MM.1S (cell line): ENCODE measurements around the gene POLN.

Source experiments
- DNase-seq: peaks from one replicate; pipeline ENCODE4 v3.0.0-alpha.2; 2015
- H2AFZ ChIP-seq: fragments of 300-600 bp; sonication (generic); 2 replicates; pipeline ENCODE4 v1.6.0; 2016; ENCODE audit warnings: antibody characterized with exemption, low read length
- H3F3A ChIP-seq: fragments of 300-600 bp; sonication (generic); 2 replicates; pipeline ENCODE4 v1.6.1; 2016; ENCODE audit warnings: mild to moderate bottlenecking, antibody characterized with exemption, low read length, moderate library complexity, mixed read lengths; ENCODE audit not compliant: insufficient read depth
- H3K27ac ChIP-seq: fragments of 300-600 bp; sonication (generic); 2 replicates; pipeline ENCODE4 v1.5.1; 2016; ENCODE audit warnings: mild to moderate bottlenecking, low read length
- H3K27me3 ChIP-seq: fragments of 300-600 bp; sonication (generic); replicated peaks from 2 replicates; pipeline ENCODE4 v1.6.0; 2016; ENCODE audit warnings: low read length; ENCODE audit not compliant: insufficient read depth
- H3K36me3 ChIP-seq: fragments of 300-600 bp; sonication (generic); replicated peaks from 2 replicates; pipeline ENCODE4 v1.6.1; 2016; ENCODE audit warnings: mild to moderate bottlenecking, low read length, mixed read lengths; ENCODE audit not compliant: insufficient read depth
- H3K4me1 ChIP-seq: fragments of 300-600 bp; sonication (generic); 2 replicates; pipeline ENCODE4 v1.6.1; 2016; ENCODE audit warnings: low read length, mixed read lengths
- H3K4me2 ChIP-seq: fragments of 300-600 bp; sonication (generic); 2 replicates; pipeline ENCODE4 v1.6.0; 2016; ENCODE audit warnings: low read depth, low read length
- H3K4me3 ChIP-seq: fragments of 300-600 bp; sonication (generic); 2 replicates; pipeline ENCODE4 v1.5.1; 2016; ENCODE audit warnings: low read length, mixed read lengths
- H3K79me2 ChIP-seq: fragments of 300-600 bp; sonication (generic); 2 replicates; pipeline ENCODE4 v1.6.1; 2016; ENCODE audit warnings: mixed run types, low read length, mixed read lengths
- H3K9ac ChIP-seq: fragments of 300-600 bp; sonication (generic); 2 replicates; pipeline ENCODE4 v1.6.1; 2016; ENCODE audit warnings: low read length, mixed read lengths
- H3K9me2 ChIP-seq: fragments of 300-600 bp; sonication (generic); replicated peaks from 2 replicates; pipeline ENCODE4 v1.6.1; 2016; ENCODE audit warnings: mild to moderate bottlenecking, low read length, mixed read lengths; ENCODE audit not compliant: insufficient read depth
- H3K9me3 ChIP-seq: fragments of 300-600 bp; sonication (generic); replicated peaks from 2 replicates; pipeline ENCODE4 v1.6.1; 2016; ENCODE audit warnings: mild to moderate bottlenecking, low read length, mixed read lengths; ENCODE audit not compliant: insufficient read depth
- H4K20me1 ChIP-seq: fragments of 300-600 bp; sonication (generic); 2 replicates; pipeline ENCODE4 v1.6.1; 2016; ENCODE audit warnings: mild to moderate bottlenecking, low read length, moderate library complexity, mixed read lengths; ENCODE audit not compliant: insufficient read depth
- EZH2 ChIP-seq: fragments of 300-600 bp; sonication (generic); optimal IDR thresholded peaks from 2 replicates; pipeline ENCODE3; 2017; ENCODE audit warnings: low read depth, mild to moderate bottlenecking, antibody characterized with exemption, low read length, mixed read lengths
- EZH2phosphoT487 ChIP-seq: fragments of 300-600 bp; sonication (generic); IDR thresholded peaks from 2 replicates; pipeline ENCODE4 v1.6.1; 2018; ENCODE audit warnings: antibody characterized with exemption, low read length
- TF ChIP-seq, protein P1 (sequence below): fragments of 300-600 bp; sonication (generic); IDR thresholded peaks from 2 replicates; pipeline ENCODE4 v1.5.1; 2016; ENCODE audit warnings: antibody characterized with exemption, low read length, mixed read lengths

Gene POLN

DNA sequence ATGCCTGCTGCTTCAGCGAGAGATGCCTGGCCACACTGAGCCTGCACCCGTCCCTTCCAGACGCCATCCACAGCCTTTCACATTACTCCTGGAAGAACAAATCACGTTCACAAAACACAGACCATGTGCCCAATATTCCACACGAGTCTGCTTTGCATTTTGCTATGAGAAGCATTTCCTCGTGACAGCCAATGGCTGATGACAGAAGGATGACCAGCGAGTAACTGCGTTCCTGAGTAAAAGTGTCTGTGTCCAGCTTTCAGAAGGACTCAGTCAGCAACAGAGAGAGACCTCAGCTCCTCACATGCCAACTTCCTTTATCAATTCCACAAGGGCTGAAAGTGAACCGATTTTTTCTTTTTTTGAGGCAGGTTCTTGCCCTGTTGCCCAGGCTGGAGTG lies 163.3 kb downstream of the POLN start:
- H4K20me1 ChIP-seq = no peaks in the 10 kb centered on the region
- H2AFZ ChIP-seq = no peak overlapping the region
- H3K9ac ChIP-seq = no peak overlapping the region
- H3K79me2 ChIP-seq = no peaks in the 10 kb centered on the region
- no peaks in the 10 kb centered on the region for H3K4me1 ChIP-seq
- H3F3A ChIP-seq = no peaks in the 10 kb centered on the region
- no peak overlapping the region for H3K4me2 ChIP-seq
- no peak overlapping the region for H3K4me3 ChIP-seq
- H3K9me2 ChIP-seq = no peaks in the 10 kb centered on the region
- H3K36me3 ChIP-seq = no peaks in the 10 kb centered on the region
- no peak overlapping the region for H3K27ac ChIP-seq
- DNase-seq = no peak
- TF ChIP-seq, protein P1, sequence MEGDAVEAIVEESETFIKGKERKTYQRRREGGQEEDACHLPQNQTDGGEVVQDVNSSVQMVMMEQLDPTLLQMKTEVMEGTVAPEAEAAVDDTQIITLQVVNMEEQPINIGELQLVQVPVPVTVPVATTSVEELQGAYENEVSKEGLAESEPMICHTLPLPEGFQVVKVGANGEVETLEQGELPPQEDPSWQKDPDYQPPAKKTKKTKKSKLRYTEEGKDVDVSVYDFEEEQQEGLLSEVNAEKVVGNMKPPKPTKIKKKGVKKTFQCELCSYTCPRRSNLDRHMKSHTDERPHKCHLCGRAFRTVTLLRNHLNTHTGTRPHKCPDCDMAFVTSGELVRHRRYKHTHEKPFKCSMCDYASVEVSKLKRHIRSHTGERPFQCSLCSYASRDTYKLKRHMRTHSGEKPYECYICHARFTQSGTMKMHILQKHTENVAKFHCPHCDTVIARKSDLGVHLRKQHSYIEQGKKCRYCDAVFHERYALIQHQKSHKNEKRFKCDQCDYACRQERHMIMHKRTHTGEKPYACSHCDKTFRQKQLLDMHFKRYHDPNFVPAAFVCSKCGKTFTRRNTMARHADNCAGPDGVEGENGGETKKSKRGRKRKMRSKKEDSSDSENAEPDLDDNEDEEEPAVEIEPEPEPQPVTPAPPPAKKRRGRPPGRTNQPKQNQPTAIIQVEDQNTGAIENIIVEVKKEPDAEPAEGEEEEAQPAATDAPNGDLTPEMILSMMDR = no peak
- TF ChIP-seq EZH2 (no peak), EZH2phosphoT487 (no peak)
- H3K9me3 ChIP-seq = no peaks in the 10 kb centered on the region
- no peaks in the 10 kb centered on the region for H3K27me3 ChIP-seq

DNA sequence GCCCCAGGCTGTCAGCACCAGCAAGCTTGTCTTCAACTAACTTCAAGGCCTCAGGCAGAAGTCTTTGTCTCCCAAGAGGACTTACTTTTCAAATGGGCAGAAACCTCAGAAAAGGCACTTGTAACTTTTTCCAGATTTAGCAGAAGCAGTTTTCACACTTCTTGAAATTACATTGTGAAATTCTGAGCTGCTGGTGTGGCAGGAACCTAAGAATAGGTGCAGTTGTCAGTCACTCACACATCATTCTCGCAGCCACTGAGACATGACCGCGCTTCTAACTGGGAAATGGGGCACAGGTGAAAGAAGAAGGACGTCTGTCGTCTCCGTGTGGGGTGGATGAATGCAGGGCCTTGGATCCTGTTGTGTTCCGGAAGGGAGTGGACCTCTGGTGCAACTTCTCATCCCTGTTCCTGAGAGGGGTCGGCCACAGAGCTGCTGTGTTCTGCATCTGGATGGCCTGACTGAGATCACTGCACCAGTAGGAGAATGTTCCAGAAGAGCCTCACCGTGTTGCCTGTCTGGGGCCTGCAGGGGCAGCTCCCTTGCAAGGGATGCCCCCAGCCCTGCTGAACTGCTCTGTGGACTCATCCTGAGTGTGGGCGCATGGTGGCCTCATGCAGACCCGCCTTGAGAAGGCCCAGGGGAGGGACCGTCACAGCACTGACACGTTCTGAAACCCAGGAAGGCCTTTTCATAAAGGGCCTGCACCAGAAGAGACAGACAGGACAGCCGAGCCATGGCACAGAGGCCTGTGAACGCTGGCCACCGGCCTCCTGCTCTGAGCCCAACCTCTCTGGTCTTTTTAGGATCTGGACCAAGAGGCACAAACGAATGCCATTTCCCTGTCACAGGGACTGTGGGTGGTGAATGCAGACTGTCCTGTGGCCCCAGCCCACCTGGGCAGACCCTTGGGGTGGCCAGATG lies 164.1 kb downstream of the POLN start:
- H3K4me3 ChIP-seq = no peak overlapping the region
- DNase-seq = no peak
- TF ChIP-seq EZH2phosphoT487 = no peak
- TF ChIP-seq EZH2 = no peak
- TF ChIP-seq, protein P1 = no peak
- H3K4me2 ChIP-seq = no peak overlapping the region
- H3K79me2 ChIP-seq = no peaks in the 10 kb centered on the region
- no peaks in the 10 kb centered on the region for H3K4me1 ChIP-seq
- H3K9me2 ChIP-seq = no peaks in the 10 kb centered on the region
- H3K9ac ChIP-seq = no peak overlapping the region
- H3K27me3 ChIP-seq = no peaks in the 10 kb centered on the region
- no peaks in the 10 kb centered on the region for H4K20me1 ChIP-seq
- H3F3A ChIP-seq = no peaks in the 10 kb centered on the region
- H3K36me3 ChIP-seq = no peaks in the 10 kb centered on the region
- H3K27ac ChIP-seq = no peak overlapping the region
- no peaks in the 10 kb centered on the region for H3K9me3 ChIP-seq
- no peak overlapping the region for H2AFZ ChIP-seq

DNA sequence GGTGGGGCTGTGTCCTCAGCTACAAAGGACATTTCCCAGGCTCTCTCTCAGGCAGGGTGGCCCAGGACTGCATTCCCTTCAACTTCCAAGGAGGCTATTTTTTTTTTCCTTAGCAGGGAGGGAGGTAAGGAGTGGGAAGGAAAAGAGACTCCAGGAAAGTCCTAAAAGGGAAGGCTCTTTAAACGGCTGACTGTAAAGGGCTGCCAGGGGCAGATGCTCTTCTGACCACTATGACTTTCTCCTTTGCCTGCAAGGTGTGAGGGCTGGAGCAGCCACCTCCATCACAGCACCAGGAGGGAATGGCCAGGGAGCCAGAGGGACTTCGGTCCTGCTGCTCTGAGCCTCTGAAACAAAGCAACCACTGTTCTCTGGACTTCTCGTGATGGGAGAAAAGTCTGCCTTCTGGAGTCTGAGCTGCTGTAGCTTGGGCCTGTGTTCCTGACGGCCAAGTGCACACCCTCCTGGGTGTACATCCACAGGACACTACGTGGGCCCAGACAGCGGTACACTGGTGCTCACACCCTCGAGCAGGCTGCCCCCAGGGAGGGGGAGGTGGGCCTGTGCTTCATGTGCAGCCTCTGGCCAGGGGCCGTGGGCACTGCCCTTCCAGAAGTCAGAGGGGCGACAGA lies 164.9 kb downstream of the POLN start:
- DNase-seq = no peak
- Histone ChIP-seq H3K79me2 (no peaks in the 10 kb centered on the region), H3K27me3 (no peaks in the 10 kb centered on the region), H3K9me3 (no peaks in the 10 kb centered on the region), H3K9ac (no peak overlapping the region), H3K36me3 (no peaks in the 10 kb centered on the region), H2AFZ (no peak overlapping the region), H3K4me2 (no peak overlapping the region), H3K4me1 (no peaks in the 10 kb centered on the region), H3K4me3 (no peak overlapping the region), H3F3A (no peaks in the 10 kb centered on the region), H4K20me1 (no peaks in the 10 kb centered on the region), H3K9me2 (no peaks in the 10 kb centered on the region), H3K27ac (no peak overlapping the region)
- TF ChIP-seq, protein P1 = no peak
- no peak for TF ChIP-seq EZH2
